Thymus (tissue), 11 donors: ENCODE measurements around the gene BAZ2B. TPM values are rescaled to one million over a fixed set of nuclear protein-coding genes. Genes with fewer than 3 reads are reported as not detected.

Experiments used
- DNase-seq, 9 donors: peaks; one replicate each; pipeline ENCODE4 v3.0.0-alpha.2; 2013; ENCODE audit warnings: low spot score in 9 of 9, low read depth in 6 of 9, missing footprints in 1 of 9
- H3K27ac ChIP-seq, 2 donors: one replicate each; pipeline ENCODE4 v1.5.1; 2013; ENCODE audit warnings: control low read depth in 1 of 2, low read depth in 1 of 2, low read length in 1 of 2, mild to moderate bottlenecking in 1 of 2, moderate library complexity in 1 of 2
- H3K27me3 ChIP-seq, 2 donors: one replicate each; pipeline ENCODE4 v1.5.1; 2013; ENCODE audit warnings: low read length in 1 of 2; ENCODE audit not compliant: control insufficient read depth in 2 of 2, insufficient read depth in 1 of 2
- H3K36me3 ChIP-seq, 2 donors: one replicate each; pipeline ENCODE4 v1.5.1; 2013; ENCODE audit warnings: low read length in 1 of 2, mild to moderate bottlenecking in 1 of 2, moderate library complexity in 1 of 2; ENCODE audit not compliant: control insufficient read depth in 2 of 2, insufficient read depth in 2 of 2
- H3K4me1 ChIP-seq, 2 donors: one replicate each; pipeline ENCODE4 v1.5.1; 2013; ENCODE audit warnings: low read length in 2 of 2; ENCODE audit not compliant: control insufficient read depth in 2 of 2, insufficient read depth in 2 of 2
- H3K4me3 ChIP-seq, 2 donors: one replicate each; pipeline ENCODE4 v1.5.1; 2013; ENCODE audit warnings: low read length in 2 of 2, control low read depth in 1 of 2, mild to moderate bottlenecking in 1 of 2
- H3K9me3 ChIP-seq, 2 donors: one replicate each; pipeline ENCODE4 v1.5.1; 2013; ENCODE audit warnings: low read length in 1 of 2, mild to moderate bottlenecking in 1 of 2; ENCODE audit not compliant: control insufficient read depth in 2 of 2, insufficient read depth in 1 of 2
- WGBS: extraction: QIAGEN DNeasy Blood & Tissue Kit; methylation state at CpG from one replicate; pipeline ENCODE4 v1.1.7; 2013; 5-methylcytosine and 5-hydroxymethylcytosine counted together
- polyA plus RNA-seq: library from polyadenylated mRNA; stranded (reverse); fragments of 200-250 nt; gene quantifications from one replicate; pipeline ENCODE4 v1.2.3, GENCODE V29; 2013
- total RNA-seq: library from RNA; stranded (reverse); fragments of 120-200 nt; gene quantifications from one replicate; pipeline ENCODE4 v1.2.4, GENCODE V29; 2013
- donor health status: healthy.

Gene BAZ2B
- total and polyA plus RNA-seq, 2 donors, result 16.9 to 43.3 TPM

DNA sequence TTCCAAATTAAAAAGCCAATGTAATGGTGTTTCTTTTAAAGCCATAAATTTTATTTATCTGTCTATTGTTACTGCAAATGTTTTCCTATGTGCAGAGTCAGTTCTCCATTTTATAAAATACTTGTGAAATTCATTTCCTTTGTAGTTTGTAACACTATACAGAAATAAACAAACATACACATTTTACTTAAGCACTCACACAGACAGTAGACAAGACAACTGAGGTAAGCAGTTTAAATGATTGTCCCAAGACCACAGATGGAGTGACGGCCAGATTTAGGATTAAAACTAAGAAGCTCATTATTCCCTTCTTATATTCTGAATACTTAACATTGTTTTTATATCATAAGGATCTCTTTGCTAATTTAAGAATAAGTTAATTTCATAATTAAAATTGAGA lies 100.9 kb downstream of the BAZ2B start:
- Histone ChIP-seq H3K4me3 (peak overlapping the region; percentile 37 to 57), H3K9me3 (no peaks in the 10 kb centered on the region), H3K36me3 (no peaks in the 10 kb centered on the region), H3K4me1 (peaks cover 0 to 3% of the 10 kb centered on the region in 2 donors), H3K27me3 (no peaks in the 10 kb centered on the region), H3K27ac (peak overlapping the region in 1 of 2 donors; percentile 91)
- DNase-seq, result peak in 3 of 9 donors; percentile 12 to 46 (median 29)
- 25% methylated on average over 1 of the region's 1 CpG for WGBS

DNA sequence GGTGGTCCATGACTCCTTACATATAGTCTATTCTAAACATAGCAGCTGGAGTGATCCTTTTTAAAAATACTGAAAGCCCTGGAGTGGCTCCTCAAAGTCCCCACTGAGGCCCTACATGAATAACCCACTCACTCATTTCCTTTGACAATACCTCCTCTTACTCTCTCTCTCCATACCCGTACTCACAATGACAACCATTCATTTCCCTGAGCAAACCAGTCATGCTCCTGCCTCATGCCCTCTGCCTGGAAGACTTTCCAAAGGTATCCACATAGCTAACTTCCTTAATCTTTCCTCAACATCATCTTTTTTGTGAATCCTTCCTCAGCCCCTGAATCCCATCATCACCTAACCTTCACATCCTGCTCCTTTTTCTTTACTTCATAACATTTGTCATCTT lies 102.6 kb downstream of the BAZ2B start:
- Histone ChIP-seq H3K9me3 (no peaks in the 10 kb centered on the region), H3K36me3 (no peaks in the 10 kb centered on the region), H3K4me3 (no peak overlapping the region), H3K4me1 (peaks cover 0 to 3% of the 10 kb centered on the region in 2 donors), H3K27me3 (no peaks in the 10 kb centered on the region), H3K27ac (no peak overlapping the region)
- WGBS, result 94% methylated on average over 1 of the region's 1 CpG
- no peak for DNase-seq

DNA sequence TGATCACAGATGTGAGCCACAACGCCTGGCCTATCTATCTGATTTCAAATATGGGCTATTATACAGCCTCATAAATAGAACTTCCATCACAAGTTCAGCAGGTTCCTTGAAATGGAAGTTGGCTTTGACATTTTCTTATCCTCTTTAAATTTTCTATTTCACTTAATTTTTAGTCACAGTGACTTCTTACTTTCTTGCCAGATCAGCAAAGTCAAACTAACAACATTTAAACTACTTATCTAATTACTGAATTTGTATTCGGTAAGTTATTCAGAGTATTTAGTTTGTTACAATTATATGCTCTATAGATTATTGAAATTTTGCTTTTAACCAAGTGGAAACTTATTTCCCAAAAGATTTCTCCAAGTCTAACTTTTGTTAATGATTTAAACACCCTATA lies 108.2 kb downstream of the BAZ2B start:
- Histone ChIP-seq H3K4me1 (no peaks in the 10 kb centered on the region), H3K27ac (no peak overlapping the region), H3K36me3 (no peaks in the 10 kb centered on the region), H3K9me3 (no peaks in the 10 kb centered on the region), H3K27me3 (no peaks in the 10 kb centered on the region), H3K4me3 (no peak overlapping the region)
- no peak for DNase-seq
- WGBS, result over 99% methylated on average over 2 of the region's 2 CpGs

DNA sequence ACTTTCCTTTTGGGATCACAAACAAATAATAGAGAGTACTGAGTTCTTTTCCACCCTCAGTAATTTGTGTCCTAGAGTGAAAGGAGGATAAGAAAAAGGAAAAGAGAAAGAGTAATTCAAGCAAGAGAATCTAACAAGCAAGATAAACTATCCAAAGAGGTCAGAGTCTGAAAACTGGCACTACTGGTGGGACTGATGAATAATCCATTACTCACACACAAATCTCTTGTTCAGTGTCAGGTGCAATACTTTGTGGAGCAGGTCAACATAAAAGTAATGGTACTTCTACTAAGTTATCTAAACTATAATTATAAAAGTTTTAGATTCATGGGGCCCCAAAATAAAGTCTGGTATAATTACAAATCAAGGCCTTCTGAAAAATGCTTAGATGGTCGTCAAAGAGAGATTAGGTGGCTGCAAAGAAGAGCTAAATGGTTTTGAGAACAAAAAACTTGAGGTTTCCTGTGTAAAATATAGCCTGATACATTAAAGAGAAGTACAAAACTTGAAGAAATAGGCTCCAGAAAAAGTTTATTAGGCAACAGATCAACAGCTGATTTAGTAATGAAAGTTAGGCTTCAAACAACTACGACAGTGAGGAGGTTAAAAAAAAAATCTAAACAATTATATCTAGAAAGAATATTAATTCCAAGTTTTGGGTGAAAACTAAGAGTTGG lies 109.4 kb downstream of the BAZ2B start:
- Histone ChIP-seq H3K27me3 (no peaks in the 10 kb centered on the region), H3K4me3 (no peak overlapping the region), H3K36me3 (no peaks in the 10 kb centered on the region), H3K27ac (no peak overlapping the region), H3K9me3 (no peaks in the 10 kb centered on the region), H3K4me1 (no peaks in the 10 kb centered on the region)
- no peak for DNase-seq
- WGBS, result 24% methylated on average over 2 of the region's 2 CpGs

DNA sequence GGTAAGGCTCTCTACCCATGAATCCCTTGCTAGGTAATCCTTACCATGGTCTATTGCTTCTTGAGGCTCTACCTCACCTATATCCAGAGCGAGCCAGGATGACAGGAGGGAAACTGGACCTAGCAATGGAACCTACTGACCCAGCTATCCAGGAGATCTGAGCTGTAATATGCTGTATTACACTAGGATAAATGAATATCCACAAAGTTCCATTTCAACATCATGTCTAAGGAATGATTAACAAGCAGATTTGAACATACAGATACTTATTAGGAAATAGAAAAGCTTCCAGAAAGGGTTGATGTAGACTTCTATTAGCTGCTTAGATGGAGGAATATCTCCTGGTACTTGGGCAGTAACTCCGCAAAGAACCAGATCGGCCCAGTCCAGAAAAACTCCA lies 110.1 kb downstream of the BAZ2B start:
- 96% methylated on average over 3 of the region's 3 CpGs for WGBS

DNA sequence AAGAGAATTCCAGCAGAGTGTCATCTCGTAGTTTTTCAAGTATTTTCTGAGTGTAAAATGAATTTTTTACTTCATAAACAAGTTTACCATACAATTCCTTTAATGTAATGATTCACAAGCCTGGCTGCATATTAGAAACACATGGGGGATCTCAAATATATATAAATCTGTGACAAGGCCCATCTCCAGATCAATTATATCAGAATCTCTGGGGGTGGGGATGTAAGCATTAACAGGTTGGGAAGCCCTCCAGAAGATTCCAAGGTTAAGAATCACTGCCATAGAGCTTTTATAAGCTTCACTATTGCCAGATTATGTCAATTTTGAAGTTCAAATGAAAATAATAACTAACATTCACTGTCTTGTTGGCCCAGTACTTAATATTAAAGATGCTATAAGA lies 111.2 kb downstream of the BAZ2B start:
- H3K27ac ChIP-seq, result no peak overlapping the region
- H3K4me1 ChIP-seq, result no peaks in the 10 kb centered on the region
- no peaks in the 10 kb centered on the region for H3K27me3 ChIP-seq
- WGBS, result 97% methylated on average over 1 of the region's 1 CpG
- H3K9me3 ChIP-seq, result peaks cover 0 to 6% of the 10 kb centered on the region in 2 donors
- H3K36me3 ChIP-seq, result no peaks in the 10 kb centered on the region
- no peak overlapping the region for H3K4me3 ChIP-seq
- DNase-seq, result no peak

More for the DNA sequence above, 110.1 kb downstream of the BAZ2B start:
- H3K4me3 ChIP-seq, result no peak overlapping the region
- H3K27me3 ChIP-seq, result no peaks in the 10 kb centered on the region
- H3K9me3 ChIP-seq, result no peaks in the 10 kb centered on the region
- H3K36me3 ChIP-seq, result no peaks in the 10 kb centered on the region
- H3K27ac ChIP-seq, result no peak overlapping the region
- H3K4me1 ChIP-seq, result no peaks in the 10 kb centered on the region
- no peak for DNase-seq

DNA sequence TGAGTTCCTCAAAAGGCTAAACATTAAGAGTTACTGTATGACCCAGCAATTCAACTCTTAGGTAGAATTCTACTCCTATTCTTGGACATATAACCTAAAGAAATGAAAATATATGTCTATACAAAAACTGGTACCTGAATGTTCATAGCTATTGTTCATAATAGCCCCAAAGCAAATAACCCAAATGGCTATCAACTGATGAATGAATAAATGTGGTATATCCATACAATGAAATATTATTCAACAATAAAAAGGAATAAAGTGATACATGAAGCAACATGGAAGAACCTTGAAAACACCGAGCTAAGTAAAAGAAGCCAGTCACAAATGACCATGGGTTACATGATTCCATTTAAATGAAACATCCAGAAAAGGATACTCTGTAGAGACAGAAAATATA lies 114.6 kb downstream of the BAZ2B start:
- DNase-seq, result no peak
- Histone ChIP-seq H3K4me1 (no peaks in the 10 kb centered on the region), H3K27ac (no peak overlapping the region), H3K9me3 (peaks cover 0 to 7% of the 10 kb centered on the region in 2 donors), H3K36me3 (no peaks in the 10 kb centered on the region), H3K27me3 (no peaks in the 10 kb centered on the region), H3K4me3 (no peak overlapping the region)
- 95% methylated on average over 1 of the region's 1 CpG for WGBS

DNA sequence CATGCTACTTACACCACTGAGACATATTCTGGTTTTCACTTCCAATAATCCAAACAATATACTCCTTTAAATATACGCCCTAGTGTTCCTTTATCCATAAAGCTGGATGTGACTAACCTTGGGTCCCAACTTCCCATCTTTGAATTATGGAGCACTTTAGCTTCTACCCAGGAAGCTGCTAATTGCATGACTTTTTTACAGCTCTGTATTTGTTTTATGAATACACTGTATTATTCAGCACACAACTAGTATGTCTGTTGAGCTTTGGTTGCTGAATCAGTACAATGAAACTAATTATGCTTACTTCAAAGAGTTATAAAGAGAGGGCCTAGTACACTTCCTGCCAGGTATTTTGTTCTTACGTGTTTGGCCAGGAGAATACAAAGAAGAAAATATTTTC lies 118.5 kb downstream of the BAZ2B start:
- H3K27ac ChIP-seq, result no peak overlapping the region
- WGBS, result 78% methylated on average over 2 of the region's 2 CpGs
- peaks cover 0 to 7% of the 10 kb centered on the region in 2 donors for H3K9me3 ChIP-seq

DNA sequence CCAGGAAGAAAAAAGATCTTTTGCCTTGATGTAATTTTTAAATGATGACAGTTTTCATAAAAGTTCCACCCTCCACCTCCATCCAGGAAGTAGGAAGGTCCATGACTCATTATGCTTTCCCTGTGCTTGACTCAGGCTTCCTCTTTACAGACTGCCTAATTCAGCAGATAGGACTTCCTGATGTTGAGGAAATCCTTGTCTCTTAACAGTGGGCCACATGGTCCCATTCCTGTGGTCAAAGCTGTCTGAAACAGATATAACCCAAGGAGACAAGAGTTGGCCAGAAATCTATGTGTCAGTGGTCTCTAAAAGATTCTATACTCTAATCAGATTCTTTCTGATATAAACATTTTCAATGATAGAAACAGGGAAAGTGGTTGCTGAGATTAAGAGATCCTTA lies 119.1 kb downstream of the BAZ2B start:
- Histone ChIP-seq H3K4me3 (no peak overlapping the region), H3K9me3 (peaks cover 0 to 7% of the 10 kb centered on the region in 2 donors), H3K27me3 (no peaks in the 10 kb centered on the region), H3K27ac (no peak overlapping the region), H3K4me1 (no peaks in the 10 kb centered on the region), H3K36me3 (no peaks in the 10 kb centered on the region)
- no peak for DNase-seq

More for the DNA sequence above, 118.5 kb downstream of the BAZ2B start:
- Histone ChIP-seq H3K27me3 (no peaks in the 10 kb centered on the region), H3K4me1 (no peaks in the 10 kb centered on the region), H3K4me3 (no peak overlapping the region), H3K36me3 (no peaks in the 10 kb centered on the region)
- no peak for DNase-seq
